Activated naive CD8-positive, alpha-beta T cell treated with anti-CD3 and anti-CD28 coated beads, Interleukin-2, amount 50 U/mL, for 16 hours (primary cell): Measurements from ENCODE around the gene PSAPL1.
"Not testable (repeated sequence)": the region's sequence is repeated elsewhere in the genome, so short reads cannot be mapped to it uniquely, and the experiment has no call there.

Source experiments
- DNase-seq: peaks from one replicate; pipeline ENCODE4 v3.0.0-alpha.2; 2020; ENCODE audit warnings: low read depth, low spot score

Gene PSAPL1

DNA sequence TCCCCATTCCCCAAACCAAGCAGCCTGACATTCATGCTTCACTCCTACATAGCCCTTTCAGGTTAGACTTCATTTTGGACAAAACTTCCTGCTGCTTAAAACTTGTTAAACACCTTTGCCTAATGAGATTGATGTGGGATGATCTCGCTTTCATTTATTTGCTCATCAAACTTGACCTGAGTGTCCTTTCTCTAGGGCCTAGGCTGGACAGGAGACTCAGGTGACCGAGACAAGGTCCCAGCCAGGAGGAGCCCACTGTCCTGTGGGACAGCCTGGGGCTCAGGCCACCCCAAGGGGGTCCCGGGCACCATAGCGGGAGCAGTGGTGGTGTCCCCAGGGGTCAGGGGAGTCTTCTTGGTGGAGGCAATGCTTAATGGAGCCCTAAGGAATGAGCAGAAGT is 23.7 kb upstream of the PSAPL1 start:
- DNase-seq: no peak

DNA sequence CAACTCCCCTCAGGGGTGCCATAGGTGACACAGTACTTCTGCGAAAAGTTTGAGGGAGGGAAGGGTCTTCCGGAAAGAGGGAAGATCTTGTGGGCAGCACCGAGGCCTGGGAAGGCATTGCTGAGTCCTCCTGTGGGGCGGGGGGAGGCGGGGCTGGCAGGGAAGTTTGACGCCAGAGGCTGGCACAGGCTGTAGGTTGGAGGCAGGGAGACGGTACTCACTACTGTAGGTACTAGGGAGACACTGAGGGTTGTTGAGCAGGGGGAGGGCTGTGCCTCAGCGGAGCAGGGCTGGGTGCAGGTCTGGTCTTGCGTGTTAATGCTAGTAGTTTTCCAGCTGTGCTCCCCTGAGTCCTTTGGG is 23.3 kb upstream of the PSAPL1 start:
- DNase-seq: no peak

DNA sequence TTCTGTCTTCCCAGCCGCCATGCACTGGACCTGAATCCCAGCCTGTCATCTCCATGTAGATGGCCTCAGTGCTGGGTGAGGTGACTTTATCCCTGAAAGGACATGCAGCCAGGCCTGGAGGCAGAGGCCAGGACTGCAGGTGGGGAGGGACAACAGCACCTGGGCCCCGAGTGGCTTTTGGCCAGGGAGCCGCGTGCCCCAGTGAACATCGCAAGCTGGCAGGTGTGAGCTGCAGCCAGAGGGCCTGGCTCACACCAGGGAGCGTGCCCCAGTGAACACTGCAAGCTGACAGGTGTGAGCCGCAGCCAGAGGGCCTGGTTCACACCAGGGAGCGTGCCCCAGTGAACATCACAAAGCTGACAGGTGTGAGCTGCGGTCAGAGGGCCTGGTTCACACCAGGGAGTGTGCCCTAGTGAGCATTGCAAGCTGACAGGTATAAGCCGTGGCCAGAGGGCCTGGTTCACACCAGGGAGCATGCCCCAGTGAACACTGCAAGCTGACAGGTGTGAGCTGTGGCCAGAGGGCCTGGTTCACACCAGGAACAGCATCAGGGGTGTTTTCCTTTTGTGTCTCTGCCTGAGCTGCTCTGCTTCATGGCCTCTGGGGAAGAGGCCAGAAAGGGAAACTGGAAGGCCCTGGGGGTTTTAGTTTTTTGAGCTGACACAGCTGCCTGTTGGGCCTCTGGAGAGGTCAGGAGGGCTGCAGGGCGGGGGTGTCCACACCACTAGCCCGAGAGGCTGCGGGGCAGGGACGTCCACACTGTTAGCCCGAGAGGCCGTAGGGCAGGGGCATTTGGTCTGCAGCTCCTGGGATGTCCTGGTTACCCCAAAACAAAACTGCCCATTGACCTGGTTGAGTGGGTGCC is 22.7 kb upstream of the PSAPL1 start:
- DNase-seq: no peak

DNA sequence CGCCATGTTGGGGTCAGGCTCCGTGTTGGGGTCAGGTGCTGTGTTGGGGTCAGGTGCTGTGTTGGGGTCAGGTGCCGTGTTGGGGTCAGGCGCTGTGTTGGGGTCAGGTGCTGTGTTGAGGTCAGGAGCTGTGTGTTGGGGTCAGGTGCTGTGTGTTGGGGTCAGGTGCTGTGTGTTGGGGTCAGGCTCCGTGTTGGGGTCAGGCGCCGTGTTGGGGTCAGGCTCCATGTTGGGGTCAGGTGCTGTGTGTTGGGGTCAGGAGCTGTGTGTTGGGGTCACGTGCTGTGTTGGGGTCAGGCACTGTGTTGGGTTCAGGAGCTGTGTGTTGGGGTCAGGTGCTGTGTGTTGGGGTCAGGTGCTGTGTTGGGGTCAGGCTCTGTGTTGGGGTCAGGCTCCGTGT is 18.1 kb upstream of the PSAPL1 start:
- not testable (repeated sequence) for DNase-seq

DNA sequence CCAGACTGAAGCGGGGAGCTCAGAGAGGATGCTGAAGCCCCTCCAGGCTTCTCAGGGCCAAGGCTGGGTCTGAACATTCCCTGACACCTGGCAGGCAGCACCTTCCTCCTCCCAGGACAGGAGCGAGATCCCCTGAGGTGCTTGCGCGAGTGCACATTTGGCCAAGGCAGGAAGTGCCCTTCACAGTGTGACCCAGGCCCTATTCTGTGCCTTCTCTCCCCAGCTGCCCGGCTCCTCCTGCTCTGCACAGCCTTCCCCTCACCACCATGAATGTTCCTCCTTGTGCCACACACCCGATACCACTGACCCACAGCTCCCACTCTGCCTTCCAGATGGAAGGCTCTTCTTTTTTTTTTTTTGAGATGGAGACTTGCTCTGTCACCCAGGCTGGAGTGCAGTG is 17.1 kb upstream of the PSAPL1 start:
- no peak for DNase-seq

DNA sequence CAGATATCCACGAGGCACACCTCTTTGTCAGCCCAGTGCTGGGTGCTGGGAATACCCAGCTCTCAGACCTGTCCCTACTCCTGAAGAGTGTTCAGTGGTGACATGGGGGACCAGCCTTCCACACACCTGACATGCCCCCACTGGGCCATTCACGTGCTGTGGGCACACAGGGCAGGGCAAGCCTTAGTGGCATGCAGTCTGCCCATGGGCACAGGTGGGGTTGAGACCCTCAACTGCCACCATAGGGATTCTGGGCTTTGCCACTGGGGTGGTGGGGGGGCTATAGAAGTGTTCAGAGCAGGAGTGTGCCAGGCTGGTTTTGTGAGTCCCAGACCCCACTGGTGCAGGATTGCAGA is 16.7 kb upstream of the PSAPL1 start:
- no peak for DNase-seq

DNA sequence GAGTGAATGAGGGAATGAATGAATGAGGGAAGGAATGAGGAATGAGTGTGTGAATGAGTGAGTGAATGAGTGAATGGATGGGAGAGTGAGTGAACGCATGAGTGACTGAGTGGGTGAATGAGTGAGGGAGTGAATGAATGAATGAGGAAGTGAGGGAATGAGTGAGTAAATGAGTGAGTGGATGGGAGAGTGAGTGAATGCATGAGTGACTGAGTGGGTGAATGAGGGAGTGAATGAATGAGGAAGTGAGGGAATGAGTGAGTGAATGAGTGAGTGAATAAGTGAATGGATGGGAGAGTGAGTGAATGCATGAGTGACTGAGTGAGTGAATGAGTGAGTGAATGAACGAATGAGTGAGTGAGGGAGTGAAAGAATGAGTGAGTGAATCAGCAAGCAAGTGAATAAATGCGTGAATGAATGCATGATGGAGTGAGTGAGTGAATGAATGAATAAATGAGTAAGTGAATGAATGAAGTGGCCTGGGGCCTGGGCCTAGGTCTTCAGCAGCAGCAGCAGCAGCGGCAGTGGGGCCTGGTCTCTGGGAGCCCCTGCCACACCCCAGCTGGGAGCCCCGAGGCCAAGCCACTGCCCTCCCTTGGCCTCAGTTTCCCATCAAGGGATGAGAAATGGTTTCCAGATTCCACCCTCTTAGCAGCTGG is 16.2 kb upstream of the PSAPL1 start:
- no peak for DNase-seq

DNA sequence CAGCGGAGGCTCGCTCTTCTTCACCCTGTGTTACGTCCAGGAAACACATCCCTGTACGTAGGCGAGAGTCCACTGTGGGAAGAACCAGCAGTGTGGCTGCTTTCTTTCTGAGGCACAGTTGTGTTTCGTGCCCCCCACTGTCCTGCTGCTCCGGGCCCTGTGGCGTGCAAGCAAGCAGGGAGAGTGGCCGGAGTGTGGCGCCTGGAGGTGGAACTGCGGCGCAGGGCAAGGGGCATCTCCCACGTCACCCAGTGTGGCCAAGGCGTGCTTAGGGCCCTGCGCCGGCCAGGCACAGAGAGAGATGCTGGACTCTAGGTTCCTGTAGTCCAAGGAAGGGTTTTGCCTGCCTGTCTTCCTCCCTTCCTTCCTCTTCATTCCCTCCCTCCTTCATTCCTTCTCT is 13.3 kb upstream of the PSAPL1 start:
- DNase-seq: no peak

DNA sequence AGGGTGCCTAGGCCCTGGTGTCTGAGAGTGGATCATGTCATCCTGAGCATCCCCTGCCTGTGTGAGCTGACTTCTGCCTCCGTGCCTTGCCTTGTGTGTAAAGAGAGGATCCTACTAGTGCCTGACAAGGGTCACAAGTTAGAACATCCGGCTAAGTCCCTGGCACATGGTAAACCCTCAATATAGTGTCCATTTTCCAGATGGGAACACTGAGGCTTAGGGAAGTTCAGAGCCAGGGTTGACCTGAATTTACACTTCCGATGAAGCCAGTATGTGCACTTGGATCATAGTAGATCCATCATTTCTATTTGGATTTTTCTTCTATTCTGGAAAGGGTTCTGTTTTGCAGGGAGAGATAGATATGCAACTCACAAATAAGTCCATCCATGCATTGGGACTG is 12.5 kb upstream of the PSAPL1 start:
- no peak for DNase-seq

DNA sequence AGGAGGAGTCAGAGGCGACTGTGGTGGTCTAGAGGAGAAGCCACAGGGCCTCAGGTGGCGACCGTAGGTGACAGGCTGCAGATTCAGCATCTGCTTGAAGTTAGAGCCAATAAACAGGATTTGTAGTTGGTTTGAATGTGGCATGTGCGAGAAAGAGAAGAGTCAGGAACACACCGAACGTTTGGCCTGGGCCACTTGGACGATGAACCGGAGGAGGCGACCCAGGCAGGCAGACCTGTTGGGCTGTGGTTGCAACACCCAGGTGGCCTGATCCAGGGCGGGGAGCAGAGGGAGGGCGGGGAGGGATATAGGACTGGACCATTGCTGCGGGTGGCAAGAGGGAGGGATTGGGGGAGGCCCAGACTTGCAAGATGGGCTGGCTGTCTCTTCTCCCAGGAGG is 10.0 kb upstream of the PSAPL1 start:
- DNase-seq: no peak

DNA sequence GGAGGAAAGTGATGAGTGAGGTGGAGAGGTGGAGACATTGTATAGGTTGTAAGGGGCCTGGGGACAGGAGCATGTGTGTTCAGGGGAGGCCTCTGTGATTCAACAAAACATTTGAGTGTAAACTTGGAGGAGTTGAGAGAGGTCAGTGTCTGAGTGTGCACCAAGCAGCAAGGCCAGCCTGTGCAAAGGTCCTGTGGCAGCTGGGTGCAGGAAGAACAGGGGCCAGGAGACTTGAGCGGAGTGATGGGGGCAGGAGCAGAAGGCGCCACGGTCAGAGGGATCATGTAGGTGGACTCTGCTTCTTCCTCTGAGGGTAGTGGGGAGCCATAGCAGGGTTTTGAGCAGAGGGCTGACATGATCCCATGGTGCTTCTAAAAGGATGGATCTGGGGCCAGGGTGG is 9.6 kb upstream of the PSAPL1 start:
- DNase-seq: no peak

DNA sequence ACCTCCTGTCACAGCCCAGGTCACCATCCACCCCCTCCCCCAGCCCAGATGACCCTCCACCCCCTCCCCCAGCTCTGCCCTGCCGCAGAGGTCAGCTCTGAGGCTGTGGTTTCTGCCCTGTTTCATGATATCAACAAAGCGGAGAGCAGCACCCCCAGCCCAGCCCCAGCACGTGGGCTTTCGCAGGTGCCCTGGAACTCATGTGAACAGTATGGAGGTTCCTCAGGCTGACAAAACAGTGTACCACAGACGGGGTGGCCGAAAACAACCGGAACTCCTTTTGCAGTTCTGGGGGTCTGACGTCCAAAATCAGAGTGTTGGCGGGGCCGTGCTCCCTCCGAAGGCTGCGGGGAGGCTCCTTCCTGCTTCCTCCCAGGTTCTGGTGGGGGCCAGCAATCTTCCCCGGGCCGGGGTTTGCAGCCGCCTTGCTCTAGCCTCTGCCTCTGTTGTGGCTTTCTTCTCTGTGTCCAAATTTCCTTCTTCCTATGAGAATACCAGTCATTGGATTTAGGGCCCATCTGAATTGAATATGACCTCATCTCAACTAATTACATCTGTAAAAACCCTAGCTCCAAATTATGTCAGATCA is 7.9 kb upstream of the PSAPL1 start:
- no peak for DNase-seq

DNA sequence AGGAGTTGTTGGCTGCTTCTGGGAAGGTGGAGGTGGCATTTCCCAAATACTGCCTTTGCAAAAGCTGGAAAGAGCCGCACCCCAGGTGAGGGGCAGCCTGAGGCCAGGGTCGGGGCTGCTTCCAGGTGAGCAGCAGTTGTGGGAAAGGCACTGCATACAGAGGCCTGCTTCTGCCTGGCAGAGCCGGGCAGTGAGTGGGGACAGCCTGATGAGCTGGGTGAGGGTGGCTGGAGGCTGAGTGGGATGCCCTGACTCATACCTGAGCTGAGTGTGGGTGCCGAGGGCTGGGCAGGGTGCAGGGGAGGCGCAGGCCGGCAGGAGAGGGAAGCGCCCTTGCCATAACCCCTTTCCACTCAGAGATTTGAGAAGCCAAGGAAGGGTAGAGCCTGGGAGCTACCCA is 6.5 kb upstream of the PSAPL1 start:
- DNase-seq: no peak

DNA sequence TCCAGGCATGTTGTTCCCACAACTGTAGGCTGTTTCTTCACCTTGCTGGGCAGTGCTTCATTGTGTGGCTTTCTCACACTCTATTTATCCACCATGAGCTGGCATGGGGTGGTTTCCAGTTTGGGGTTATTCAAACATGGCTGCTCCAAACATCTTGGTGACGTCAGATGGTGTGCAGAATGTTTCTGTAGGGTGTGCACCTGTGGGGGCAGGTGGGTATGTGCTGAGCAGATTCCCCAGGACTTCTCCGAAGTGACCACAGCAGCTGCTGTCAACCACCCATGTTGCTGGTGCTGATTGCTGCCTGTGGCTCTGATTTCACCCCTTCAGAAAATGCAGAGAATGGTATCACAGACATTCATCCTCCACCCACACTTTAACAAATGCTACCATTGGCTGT is 5.0 kb upstream of the PSAPL1 start:
- DNase-seq: no peak

DNA sequence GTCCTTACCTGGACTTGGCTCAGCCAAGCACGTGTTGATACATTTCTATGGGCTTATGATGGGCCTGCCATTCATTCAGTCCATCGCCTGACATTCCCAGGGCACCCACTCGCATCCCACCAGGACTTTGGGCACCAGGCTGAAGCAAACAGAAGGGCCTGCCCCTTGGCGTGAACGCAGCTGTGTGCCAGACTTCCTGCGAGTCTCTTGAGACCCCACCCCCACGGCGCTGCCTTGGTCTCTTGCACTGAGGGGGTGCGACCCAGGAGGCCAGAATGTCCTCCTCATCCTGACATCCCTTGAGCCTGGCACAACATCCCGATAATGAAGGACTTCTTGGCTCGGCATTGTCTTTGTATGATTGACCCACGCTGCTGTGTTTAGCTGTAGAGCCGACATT is 1.5 kb upstream of the PSAPL1 start:
- no peak for DNase-seq

DNA sequence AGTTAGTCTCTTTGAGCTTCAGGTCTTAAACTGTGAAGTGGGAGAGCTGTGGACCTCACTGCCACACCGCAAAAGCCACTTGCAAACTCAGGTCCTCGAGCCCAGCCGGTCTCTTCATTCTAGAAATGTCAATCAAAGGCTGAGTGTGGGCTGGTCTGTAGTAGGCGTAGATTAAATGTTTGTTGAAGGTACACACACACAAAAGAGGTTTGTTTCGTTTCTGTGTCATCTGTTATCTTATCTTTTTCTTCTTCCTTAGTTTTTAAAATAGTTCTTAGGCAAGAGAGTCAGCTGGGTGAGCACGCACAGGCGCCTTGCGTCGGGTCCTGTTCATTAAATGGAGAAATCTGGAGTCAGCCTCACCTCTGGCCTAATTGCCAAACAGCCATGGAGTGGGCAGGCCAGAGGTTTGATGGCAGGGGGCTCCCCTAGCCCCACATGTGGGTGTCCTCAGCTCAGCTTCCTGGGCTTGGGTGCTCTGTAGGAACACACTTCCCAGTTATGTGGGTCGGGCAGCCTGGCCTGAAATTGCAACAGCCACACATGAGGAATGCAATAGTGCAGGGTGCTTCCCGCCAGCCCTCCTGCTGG is 836 bp upstream of the PSAPL1 start:
- no peak for DNase-seq

DNA sequence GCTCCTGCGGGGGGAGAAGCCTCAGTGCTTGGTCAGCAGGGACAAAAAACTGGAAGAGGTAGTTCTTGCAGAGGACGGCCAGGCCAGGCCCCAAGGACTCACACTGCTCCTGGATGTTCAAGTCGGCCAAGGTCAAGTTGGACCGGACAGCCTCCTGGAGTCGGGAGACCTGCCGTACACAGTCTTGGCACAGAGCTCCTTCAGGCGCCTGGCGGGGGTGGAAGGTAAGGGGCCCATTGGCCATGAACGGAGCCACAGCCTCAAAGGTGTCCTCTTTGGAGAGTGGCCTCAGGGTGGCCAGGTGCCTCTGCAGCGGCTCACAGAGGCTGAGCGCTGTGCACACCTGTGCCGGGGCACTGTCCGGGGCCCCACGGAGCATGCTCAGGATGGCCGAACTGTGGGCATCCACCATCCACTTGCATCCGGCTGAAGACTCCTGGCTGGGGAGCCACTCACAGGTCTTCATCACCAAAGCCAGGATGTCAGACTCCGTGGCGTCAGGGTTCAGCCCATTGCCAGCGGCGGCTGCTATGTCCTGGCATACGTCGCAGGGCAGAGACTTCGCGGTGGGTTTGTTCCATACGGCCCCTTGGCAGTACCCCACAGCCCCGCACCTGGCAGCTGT is 477 bp downstream of the PSAPL1 start:
- DNase-seq: no peak

DNA sequence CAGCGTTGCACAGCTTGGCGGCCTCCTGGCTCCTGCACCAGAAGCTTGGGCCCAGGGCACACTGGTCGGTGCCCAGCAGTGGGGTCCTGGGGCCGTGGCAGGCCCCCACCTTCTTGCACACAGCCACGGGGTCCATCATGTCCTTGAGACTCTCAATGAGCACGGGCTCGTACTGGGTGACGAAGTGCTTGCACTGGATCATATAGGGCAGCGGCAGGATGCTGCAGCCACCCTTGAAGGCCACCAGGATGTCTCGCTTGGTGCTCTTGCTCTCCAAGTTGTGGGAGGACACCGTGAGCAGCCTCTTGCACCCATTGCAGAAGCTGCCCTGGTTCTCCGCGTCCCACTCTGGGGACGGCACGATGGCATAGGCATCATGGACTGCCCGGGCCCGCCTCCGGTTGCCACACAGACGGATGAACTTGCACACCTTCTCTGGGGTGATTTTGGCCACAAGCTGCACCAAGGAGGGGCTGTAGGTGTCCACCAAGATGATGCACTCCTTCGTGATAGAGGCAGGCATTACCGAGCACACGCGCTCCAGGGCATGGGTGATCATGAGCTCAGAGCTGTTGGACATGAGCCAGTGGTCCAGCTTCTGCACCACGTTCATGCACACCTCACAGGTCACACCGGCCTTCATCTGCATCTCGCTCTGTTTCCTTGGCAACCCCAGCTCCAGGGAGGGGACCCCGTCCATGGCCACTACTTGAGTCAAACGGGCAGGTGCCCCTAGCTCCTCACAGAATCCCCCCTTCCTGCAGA is 1.2 kb downstream of the PSAPL1 start:
- no peak for DNase-seq

DNA sequence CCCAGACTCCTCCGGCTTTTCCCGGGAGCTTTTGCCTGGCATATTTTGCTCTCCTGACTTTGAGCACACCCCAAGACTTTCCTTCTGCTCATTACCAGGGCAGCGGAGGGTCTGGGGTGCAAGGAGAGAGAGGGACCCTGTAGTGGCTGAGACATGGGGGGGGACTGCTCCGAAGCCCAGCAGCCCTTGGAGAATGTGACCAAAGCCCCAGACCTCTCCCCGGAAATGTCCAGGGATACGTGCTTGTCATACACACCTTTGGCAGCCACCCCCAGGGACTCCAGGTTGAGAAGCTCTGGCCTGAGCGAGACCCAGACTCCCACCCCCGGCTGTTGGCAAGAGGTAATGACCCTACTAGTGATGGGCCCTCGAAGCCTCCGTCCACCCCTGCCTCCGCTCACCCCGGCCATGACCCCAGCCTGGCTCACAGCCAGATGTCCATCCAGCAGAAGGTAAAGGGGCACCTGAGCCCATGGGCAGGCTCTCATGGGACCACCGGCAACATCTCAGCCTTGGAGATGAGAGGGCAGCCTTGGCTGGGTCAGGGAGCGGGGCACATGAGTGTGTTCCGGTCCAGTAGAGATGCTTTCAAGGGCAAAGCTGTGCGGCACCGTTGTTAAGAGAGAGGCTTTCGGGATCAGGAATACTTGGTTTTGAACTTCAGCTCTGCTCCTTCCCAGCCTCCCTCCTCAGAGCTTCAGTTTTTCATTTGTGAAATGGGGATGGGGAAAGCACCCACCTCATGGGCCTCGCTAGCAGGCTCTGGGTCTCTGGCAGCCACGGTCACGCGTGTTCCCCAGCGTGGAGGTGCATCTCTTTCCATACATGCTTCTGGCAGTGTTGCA is 2.0 kb downstream of the PSAPL1 start:
- no peak for DNase-seq

DNA sequence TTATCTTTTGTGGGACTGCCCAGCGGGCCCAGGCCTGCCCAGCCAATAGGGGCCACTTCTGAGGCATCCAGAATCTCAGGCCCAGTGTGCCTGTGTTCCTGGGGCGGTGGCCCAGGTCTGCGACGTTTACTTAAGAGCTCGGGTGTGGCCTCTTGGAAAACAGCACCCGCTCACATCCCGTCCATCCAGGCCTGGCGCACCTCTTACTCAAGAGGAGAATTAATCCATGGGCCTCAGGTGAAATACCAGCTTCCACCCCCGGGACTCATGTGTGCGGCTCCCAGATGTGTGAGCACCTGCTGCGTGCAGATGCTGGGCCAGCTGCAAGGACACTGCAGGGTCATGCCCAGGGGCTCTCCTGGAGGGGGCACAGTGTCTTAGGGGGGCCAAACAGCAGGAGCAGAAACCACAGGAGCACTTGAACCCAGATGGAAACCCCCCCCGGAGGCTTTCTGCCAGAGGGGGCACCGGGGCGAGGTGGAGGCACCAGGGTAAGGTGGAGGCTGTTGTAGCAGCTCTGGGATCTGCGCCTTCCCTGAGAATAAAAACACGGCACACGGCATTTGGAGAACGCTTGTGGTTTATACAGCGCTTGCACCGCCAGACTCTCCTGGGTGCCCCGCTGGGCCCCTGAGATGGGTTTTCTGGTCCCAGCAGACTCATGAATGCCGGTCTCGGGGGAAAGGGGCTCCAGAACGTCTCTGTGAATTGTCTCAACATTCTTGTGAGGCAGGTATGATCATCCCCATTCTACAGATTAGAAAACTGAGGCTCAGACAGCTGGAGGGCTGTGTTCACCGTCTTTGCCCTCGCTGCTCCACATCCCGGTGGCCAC is 2.8 kb downstream of the PSAPL1 start:
- DNase-seq: no peak
